NCI-H2029 (cell line): Measurements from ENCODE around the gene NPBWR2.

Source experiments
- DNase-seq: peaks from one replicate; lab custom pipeline; 2025; lab: John Stamatoyannopoulos, UW

NPBWR2 gene

DNA sequence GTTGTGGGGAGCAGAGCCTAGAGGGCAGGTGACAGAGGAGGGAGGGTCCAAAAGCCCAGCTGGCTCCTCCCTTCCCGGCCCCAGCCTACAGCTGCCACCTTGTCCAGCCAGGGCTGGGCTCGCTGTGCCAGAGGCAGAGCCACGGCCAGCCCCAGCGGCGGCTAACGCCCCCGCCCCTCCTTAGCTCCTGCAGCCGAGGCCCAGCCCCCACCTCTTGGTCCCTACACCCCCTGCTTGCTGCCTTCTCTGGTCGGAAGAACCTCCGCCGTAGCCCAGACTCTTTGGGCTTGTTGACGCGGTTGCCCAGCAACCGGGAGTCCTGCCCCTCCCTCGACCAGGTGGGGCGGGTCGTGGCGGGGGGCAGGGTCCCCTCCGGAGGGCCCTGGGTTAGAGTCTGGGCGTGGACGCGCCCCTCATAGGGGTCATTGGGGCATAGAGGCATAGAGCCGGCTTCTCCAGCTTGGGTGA lies 22.6 kb downstream of the NPBWR2 start:
- no peak for DNase-seq

- no peak for DNase-seq
Measured at GRCh38 chr20:64083804-64084684, 23.3 kb downstream of the NPBWR2 start, which contains the start of gene LKAAEAR1. LKAAEAR1 (minus strand) TSS chr20:64084398; CDS start chr20:64084219, 179 bp downstream.

GRCh38 chr20:64083378-64083803 lies 24.0 kb downstream of the NPBWR2 start:
- DNase-seq, result peak; percentile 25

DNA sequence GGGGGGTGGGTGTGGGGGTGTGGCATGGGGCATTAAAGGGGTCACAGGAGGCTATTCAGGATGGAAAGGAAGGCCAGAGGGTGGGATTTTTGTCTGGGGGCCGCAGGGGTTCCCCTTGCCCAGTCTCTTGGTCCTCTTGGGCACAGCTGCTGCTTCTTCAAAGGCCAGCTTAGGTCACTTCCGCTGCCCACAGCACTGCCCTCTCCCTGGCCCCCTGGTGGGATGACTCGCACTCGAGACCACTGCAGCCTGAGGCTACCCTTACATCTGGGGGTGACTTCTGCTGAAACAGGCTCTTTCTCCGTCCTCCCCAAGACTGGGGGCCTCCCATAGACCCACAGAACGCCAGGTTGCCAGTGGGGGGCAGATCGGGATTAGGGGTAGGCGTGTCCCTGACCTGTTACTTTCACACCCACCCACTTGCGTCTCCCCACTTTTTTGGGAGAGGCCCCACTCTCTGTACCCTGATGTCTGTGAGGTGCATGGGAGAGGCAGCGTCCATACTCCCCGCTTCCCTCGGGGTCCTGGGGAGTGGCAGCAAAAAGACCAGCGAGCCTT lies 24.5 kb downstream of the NPBWR2 start:
- DNase-seq, result no peak

- no peak for DNase-seq
Measured at GRCh38 chr20:64082126-64082731, 25.1 kb downstream of the NPBWR2 start.

GRCh38 chr20:64081624-64081964 lies 25.8 kb downstream of the NPBWR2 start:
- DNase-seq, result no peak

- DNase-seq, result no peak
Measured at GRCh38 chr20:64080813-64081623, 26.3 kb downstream of the NPBWR2 start.

DNA sequence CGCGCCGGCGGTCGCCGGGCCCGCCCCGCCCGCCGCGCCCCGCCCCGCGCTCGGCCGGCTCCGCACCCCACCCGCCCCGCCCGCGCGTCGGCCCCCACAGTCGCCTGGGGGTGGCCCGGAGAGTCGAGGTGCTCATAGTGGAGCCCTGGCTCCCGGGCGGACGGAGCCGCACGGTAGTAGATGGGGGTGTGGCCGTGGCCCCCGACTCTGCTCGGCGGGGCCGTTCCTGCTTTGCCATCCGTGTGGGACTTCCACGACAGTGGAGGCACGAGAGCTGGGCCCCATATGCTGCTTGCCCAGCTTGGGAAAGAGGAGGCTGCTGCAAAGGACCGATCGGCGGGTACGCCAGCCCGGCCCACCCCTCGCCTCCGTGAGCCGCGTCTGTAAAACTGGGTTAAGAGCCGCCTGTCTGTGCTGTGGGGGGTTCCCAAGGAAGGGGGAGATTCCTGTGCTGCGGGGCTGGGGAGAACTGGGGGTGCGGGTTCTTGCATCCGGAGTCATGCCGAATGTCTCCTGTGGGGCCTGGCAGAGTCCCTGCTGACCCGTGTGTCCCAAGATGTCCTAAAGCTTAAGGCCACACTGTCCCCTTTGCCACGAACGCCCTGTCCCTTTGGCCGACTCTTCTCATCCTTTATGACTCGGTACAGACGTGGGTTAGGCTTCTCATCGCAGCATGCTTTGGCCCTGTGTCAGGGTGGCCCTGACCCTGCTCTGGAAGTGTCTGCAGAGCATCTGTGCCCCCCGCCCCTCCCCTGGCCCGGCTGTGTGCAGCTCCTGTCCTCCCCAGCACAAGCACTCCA lies 27.2 kb downstream of the NPBWR2 start, which contains the start of gene OPRL1:
Gene OPRL1, plus strand, starts transcription at position 70 of the 800 bp plus-strand sequence. CDS start 12,639 bp downstream, outside the sequence.
- DNase-seq, result no peak

- no peak for DNase-seq
Measured at GRCh38 chr20:64079273-64080012, 27.9 kb downstream of the NPBWR2 start, which contains the start of gene RGS19. RGS19 (minus strand) TSS chr20:64079518; CDS start chr20:64076886, 2,632 bp downstream.

GRCh38 chr20:64078934-64079272 lies 28.5 kb downstream of the NPBWR2 start:
- DNase-seq, result no peak

DNA sequence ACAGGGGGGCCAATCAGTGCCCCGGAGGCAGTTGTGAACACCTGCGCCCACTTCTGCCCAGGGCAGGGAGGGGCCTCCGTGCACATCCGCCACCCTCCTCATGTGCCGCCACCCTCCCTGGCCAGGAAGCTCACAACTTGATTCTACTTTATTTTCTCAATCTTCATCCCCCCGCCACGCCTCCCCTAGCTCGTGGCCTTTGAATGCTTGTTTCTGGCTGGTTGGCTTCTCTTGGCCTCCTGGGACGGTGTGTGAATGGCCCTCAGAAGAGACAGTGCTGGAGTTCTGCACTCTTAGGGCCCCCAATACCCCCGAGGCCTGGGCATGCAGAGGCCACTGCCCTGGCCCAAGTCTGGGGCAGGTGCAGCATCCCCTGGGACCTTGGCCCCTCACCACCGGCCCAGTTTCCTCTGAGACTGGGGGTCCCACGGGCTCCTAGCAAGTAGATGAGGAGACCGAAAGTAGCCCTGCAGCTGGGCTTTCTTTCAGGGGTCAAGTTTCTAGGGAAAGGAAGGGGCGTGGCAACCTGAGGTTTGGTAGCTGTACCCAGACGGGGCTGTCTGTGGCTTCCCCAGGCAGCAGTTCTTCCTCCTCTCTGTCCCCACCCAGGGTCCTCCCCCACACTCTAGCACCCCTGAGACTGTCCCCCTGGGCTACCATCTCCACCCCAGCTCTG lies 29.4 kb downstream of the NPBWR2 start:
- no peak for DNase-seq

GRCh38 chr20:64077541-64077875 lies 29.9 kb downstream of the NPBWR2 start:
- no peak for DNase-seq

DNA sequence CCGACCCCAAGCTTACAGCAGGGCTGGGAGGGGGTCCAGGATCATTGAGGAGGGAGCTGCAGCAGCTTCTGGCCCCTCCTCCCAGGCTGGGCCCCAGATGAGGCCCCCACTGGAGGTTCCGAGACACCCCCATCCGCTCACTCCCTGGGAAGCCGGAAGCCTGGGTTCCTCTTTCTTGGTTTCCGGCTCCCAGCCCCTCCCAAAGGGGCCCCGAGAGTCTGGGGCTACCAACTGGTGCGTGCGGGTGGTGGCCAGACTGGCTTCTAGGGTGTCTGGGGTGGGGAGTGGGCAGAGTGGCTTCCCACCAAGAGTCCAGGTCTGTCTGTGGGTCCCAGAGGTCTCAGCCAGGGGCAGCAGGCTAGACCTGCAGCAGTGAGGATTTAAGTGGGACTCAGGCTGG lies 30.3 kb downstream of the NPBWR2 start:
- DNase-seq, result no peak

GRCh38 chr20:64076061-64076997 lies 31.0 kb downstream of the NPBWR2 start:
- no peak for DNase-seq

GRCh38 chr20:64075556-64075955 lies 31.8 kb downstream of the NPBWR2 start:
- DNase-seq, result no peak

- no peak for DNase-seq
Measured at GRCh38 chr20:64074963-64075362, 32.4 kb downstream of the NPBWR2 start.

DNA sequence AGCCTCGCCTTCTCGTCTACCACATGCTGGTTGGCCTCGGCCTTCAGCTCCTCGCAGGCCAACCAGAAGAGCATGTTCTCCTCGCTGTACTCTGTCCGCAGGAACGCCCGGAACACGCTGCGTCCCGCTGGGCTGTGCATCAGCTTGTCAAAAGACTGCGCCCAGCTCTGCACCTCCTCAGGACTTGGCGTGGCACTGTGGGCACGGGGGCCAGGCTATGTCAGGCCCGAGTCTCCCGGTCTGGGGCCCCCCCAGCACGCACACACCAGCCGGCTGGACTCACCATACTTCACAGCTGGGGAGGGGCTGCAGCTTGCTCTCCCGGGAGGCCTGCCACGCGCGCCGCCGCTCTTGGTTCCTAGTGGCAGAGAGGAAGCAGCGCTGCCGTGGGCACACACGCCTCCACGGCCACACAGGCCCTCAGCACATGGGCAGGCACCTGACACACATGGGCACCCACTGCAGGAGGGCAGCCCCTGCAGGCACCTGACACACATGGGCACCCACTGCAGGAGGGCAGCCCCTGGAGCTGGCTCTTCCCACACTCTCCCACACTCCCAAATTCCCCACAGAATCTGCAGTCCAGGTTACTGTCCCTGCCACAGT lies 33.1 kb downstream of the NPBWR2 start:
- no peak for DNase-seq

- DNase-seq, result no peak
Measured at GRCh38 chr20:64073476-64074183, 33.7 kb downstream of the NPBWR2 start.
